ENCODE data around the gene DHX9.

Gene DHX9

GRCh38 chr1:182842265-182842664, 3.1 kb downstream of the DHX9 start:
- DNase-seq, result no peak

GRCh38 chr1:182845379-182845778, 6.2 kb downstream of the DHX9 start:
- no peak for DNase-seq

DNA sequence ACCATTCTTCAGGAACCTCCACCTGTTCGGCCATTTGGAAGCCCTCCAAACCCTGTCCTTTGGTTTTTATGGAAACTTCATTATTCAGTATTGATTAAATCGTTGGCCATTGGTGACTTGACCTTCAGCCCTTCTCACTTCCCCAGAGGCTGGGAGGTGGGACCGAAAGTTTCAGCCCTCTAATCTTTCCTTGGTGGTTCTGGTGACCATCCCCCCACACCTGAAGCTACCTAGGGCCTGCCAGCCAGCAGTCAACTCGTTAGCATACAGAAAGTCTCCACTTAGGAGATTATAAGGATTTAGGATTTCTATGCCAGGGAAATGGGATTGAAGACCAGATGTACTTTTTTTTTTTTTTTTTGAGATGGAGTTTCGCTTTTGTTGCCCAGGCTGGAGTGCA, 6.7 kb downstream of the DHX9 start:
- no peak for DNase-seq

GRCh38 chr1:182847105-182847504, 8.0 kb downstream of the DHX9 start:
- DNase-seq, result no peak

- DNase-seq, result no peak
Measured at GRCh38 chr1:182848736-182849135, 9.6 kb downstream of the DHX9 start.

DNA sequence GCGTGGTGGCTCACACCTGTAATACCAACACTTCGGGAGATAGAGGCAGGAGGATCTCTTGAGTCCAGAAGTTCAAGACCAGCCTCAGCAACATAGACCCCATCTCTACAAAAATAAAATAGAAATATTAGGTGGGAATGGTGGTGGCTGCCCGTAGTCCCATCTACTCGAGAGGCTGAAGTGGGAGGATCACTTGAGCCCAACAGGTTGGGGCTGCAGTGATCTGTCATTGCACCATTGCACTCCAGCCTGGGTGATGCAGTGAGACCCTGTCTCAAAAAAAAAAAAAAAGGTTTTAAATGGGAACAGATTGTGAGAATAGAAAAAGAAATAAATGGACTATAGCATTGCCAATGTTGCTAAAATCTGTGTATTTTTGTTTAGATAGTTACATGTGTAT, 11.2 kb downstream of the DHX9 start:
- DNase-seq, result no peak

- no peak for DNase-seq
Measured at GRCh38 chr1:182851825-182852224, 12.7 kb downstream of the DHX9 start.

- no peak for DNase-seq
Measured at GRCh38 chr1:182855911-182856310, 16.8 kb downstream of the DHX9 start.

GRCh38 chr1:182857212-182857611, 18.1 kb downstream of the DHX9 start:
- DNase-seq, result no peak

GRCh38 chr1:182860658-182861057, 21.5 kb downstream of the DHX9 start:
- no peak for DNase-seq

DNA sequence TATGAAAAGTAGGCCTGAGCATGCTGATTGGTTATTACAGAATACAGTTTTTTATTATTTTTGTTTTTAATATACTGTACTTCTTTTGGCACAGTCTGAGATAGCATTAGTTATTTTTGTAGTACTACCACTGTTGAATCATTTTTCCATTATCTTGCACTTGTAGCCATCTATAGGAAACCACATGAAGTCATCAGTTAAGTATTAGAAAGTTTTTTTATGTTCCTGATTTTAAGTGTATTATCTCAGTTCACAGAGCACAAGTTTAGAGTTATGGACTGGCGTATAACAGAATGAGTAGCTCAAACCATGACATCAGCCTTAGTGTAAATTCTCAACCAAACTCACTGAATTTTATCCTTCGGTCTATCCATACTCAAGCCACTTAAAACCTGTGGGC, 22.8 kb downstream of the DHX9 start:
- no peak for DNase-seq

DNA sequence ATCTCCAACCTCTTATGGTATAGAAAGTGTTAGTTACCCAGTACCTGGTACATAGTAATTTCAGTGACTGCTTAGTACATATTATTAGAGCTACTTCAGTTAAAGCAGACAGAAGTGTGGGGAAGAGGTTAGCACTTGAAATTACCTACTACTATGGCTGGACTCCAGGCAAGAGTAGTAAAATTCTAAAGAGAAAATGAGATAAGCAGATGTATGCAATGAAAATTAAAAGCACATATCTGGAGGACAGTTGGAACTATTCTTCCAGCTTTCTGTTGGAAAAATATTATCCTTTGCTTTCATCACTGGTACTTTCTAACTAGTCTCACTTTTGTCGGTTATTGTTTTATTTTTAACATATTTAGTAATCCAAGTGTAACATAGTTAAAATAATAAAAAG, 23.7 kb downstream of the DHX9 start:
- no peak for DNase-seq

- DNase-seq, result no peak
Measured at GRCh38 chr1:182863940-182864339, 24.8 kb downstream of the DHX9 start.

GRCh38 chr1:182867861-182868260, 28.7 kb downstream of the DHX9 start:
- DNase-seq, result no peak

- no peak for DNase-seq
Measured at GRCh38 chr1:182869241-182869666, 30.1 kb downstream of the DHX9 start.

- DNase-seq, result no peak
Measured at GRCh38 chr1:182872881-182873280, 33.7 kb downstream of the DHX9 start.

DNA sequence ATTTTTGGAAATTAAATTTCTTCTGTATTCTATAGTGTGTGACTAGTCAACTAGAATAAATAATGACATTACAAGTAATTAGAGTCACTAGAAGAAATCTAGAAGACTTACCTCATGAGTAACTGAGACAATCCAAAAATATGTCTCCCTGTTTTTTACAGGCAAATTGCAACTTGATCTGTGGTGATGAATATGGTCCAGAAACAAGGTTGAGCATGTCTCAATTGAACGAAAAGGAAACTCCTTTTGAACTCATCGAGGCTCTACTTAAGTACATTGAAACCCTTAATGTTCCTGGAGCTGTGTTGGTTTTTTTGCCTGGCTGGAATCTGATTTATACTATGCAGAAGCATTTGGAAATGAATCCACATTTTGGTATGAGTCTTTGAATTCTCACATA, 36.7 kb downstream of the DHX9 start:
- DNase-seq, result no peak

GRCh38 chr1:182877331-182877730, 38.2 kb downstream of the DHX9 start:
- DNase-seq, result no peak

DNA sequence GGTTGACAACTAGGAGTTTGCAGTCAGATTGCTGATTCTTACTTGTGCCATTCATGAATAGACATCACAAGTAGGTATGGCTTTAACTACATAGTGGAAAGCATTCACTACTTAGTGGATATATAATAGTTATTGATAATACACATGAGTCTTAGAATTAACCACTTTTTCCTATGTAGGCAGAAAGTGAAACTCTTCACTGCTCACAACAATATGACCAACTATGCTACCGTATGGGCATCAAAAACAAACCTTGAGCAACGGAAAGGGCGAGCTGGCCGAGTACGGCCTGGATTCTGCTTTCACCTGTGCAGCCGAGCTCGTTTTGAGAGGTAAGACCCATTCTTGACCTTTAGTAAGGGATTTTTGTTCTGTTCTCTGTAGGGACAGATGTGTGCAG, 38.7 kb downstream of the DHX9 start:
- no peak for DNase-seq

DNA sequence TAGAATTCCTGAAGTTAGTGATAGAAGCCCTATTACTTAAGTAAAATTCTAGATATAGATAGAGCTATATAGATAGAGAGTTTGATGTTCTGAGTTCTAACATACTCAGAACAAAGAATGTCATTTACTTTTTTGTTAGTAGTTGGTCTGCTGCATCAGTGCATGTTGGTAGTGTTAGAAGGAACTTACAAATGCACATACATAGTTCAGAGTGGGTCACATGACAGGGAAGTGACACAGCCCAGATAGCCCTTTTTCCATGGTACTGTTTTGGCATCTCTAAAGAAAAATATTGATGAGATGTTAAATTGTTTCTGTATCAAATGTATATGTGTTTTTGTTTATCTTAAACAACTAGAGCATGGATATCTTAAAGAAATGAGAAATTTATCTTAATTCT, 45.7 kb downstream of the DHX9 start:
- no peak for DNase-seq

- DNase-seq, result no peak
Measured at GRCh38 chr1:182885591-182885990, 46.4 kb downstream of the DHX9 start.

GRCh38 chr1:182886985-182887384, 47.8 kb downstream of the DHX9 start:
- DNase-seq, result no peak

GRCh38 chr1:182888736-182889531, 49.8 kb downstream of the DHX9 start:
- no peak for DNase-seq

- no peak for DNase-seq
Measured at GRCh38 chr1:182889997-182890396, 50.9 kb downstream of the DHX9 start.

DNA sequence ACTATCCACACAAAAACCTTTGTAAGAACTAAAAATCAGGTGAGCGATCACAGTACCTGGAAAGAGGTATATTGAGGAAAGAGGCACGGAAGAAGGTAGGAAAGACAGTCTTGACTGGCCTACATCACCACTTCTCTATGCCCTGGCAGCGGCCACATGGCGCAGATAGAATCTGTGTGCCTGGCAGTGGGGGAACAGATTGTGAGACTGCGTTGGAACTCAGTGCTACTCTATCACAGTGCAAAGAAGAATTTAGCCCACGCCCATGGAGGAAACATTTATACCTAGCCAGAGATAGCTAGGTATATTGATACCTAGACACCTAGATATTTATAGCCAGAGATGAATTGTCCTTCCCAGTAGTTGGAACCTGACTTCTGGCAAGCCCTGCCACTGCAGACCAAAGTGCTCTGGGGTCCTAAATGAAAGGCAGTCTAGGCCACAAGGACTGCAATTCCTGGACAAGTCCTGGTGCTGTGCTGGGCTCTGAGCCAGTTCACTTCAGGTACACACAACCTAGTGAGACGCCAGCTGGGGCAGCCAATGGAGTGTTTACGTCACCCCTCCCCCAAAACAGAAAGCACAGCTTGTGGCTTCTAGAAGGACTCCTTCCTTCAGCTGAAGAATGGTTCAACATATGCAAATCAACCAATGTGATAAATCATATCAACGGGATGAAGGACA, 51.9 kb downstream of the DHX9 start:
- peak; percentile 67 for DNase-seq
